ENCODE measurements around the gene USP34.

DNA sequence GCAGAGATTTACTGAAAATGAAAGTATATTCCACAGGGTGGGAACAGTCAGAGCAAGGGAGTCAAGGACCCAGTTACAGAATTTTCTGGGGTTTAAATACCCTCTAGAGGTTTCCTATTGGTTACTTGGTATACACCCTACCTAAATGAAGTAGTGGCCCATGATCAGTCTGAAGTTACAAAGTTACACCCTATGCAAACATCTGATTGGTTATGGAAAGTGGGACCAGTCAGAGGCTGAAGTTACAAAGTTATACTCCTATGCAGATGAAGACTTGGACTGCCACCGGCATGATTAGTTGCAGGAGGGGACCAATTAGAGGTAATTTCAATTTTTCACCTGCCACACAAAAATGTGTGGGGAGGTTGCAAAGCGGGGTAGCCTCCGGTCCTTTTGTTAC is 56.2 kb downstream of the USP34 start:
- TF ChIP-seq YY1 (IDR thresholded peaks at IDR 0.05) (no peak), EGR1 (IDR thresholded peaks at IDR 0.05; ENCODE audit: low read depth in 2 of 2) (no peak), CTCF (IDR thresholded peaks at IDR 0.05; ENCODE audit: low read depth, low read length, missing input control) (no peak), TAF1 (conservative IDR thresholded peaks at IDR 0.05) (no peak), JUND (IDR thresholded peaks at IDR 0.05) (no peak), SP1 (IDR thresholded peaks at IDR 0.05) (no peak)
- TF ChIP-seq, protein P1, sequence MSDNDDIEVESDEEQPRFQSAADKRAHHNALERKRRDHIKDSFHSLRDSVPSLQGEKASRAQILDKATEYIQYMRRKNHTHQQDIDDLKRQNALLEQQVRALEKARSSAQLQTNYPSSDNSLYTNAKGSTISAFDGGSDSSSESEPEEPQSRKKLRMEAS (IDR thresholded peaks at IDR 0.05): no peak
- TF ChIP-seq, protein P2, sequence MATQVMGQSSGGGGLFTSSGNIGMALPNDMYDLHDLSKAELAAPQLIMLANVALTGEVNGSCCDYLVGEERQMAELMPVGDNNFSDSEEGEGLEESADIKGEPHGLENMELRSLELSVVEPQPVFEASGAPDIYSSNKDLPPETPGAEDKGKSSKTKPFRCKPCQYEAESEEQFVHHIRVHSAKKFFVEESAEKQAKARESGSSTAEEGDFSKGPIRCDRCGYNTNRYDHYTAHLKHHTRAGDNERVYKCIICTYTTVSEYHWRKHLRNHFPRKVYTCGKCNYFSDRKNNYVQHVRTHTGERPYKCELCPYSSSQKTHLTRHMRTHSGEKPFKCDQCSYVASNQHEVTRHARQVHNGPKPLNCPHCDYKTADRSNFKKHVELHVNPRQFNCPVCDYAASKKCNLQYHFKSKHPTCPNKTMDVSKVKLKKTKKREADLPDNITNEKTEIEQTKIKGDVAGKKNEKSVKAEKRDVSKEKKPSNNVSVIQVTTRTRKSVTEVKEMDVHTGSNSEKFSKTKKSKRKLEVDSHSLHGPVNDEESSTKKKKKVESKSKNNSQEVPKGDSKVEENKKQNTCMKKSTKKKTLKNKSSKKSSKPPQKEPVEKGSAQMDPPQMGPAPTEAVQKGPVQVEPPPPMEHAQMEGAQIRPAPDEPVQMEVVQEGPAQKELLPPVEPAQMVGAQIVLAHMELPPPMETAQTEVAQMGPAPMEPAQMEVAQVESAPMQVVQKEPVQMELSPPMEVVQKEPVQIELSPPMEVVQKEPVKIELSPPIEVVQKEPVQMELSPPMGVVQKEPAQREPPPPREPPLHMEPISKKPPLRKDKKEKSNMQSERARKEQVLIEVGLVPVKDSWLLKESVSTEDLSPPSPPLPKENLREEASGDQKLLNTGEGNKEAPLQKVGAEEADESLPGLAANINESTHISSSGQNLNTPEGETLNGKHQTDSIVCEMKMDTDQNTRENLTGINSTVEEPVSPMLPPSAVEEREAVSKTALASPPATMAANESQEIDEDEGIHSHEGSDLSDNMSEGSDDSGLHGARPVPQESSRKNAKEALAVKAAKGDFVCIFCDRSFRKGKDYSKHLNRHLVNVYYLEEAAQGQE (IDR thresholded peaks at IDR 0.05): no peak

All from liver (tissue), 3 donors.